ENCODE measurements around the gene C16orf96. TPM values are rescaled to one million over a fixed set of nuclear protein-coding genes. Genes with fewer than 3 reads are reported as not detected.

Gene C16orf96
- total RNA-seq, 6 donors from 2014 or later: 0.24 to 1.0 (median 0.46) TPM; not detected in 1

GRCh38 chr16:4607841-4608703 lies 51.9 kb downstream of the C16orf96 start:
- TF ChIP-seq POLR2AphosphoS5 (IDR thresholded peaks at IDR 0.05) (no peak), POLR2A (IDR thresholded peaks at IDR 0.05) (no peak), CTCF (IDR thresholded peaks at IDR 0.05) (no peak), EP300 (IDR thresholded peaks at IDR 0.05) (no peak)
- H3K4me3 ChIP-seq: no peak overlapping the region
- no peak for ATAC-seq (ENCODE audit: low FRiP score in 2 of 2)
- WGBS, 2 donors: 88 to 97% methylated on average over 8 to 22 of the region's 22 CpGs
- DNase-seq: peak in 1 of 2 donors; percentile 60
- H3K4me1 ChIP-seq: peaks cover 17 to 32% (median 21%) of the 10 kb centered on the region in 4 donors
- H3K27me3 ChIP-seq: no peaks in the 10 kb centered on the region
- peaks cover 13 to 32% (median 20%) of the 10 kb centered on the region in 4 donors for H3K36me3 ChIP-seq
- H3K9me3 ChIP-seq: no peaks in the 10 kb centered on the region
- no peak overlapping the region for H3K27ac ChIP-seq

GRCh38 chr16:4608704-4608980 lies 52.5 kb downstream of the C16orf96 start:
- Histone ChIP-seq H3K4me3 (no peak overlapping the region), H3K36me3 (peaks cover 13 to 32% (median 20%) of the 10 kb centered on the region in 4 donors), H3K9me3 (no peaks in the 10 kb centered on the region), H3K27me3 (no peaks in the 10 kb centered on the region), H3K4me1 (peaks cover 23 to 34% (median 26%) of the 10 kb centered on the region in 4 donors), H3K27ac (no peak overlapping the region)
- WGBS, 2 donors: 71 to 89% methylated on average over 8 of the region's 8 CpGs
- DNase-seq (no peak), ATAC-seq (ENCODE audit: low FRiP score in 2 of 2) (no peak)
- TF ChIP-seq POLR2A (IDR thresholded peaks at IDR 0.05) (no peak), CTCF (IDR thresholded peaks at IDR 0.05) (no peak), POLR2AphosphoS5 (IDR thresholded peaks at IDR 0.05) (no peak), EP300 (IDR thresholded peaks at IDR 0.05) (no peak)

- 88 to 95% methylated on average over 29 to 39 of the region's 45 CpGs for WGBS, 2 donors
- no peak for ATAC-seq (ENCODE audit: low FRiP score in 2 of 2)
- no peaks in the 10 kb centered on the region for H3K9me3 ChIP-seq
- TF ChIP-seq POLR2AphosphoS5 (IDR thresholded peaks at IDR 0.05) (no peak), EP300 (IDR thresholded peaks at IDR 0.05) (no peak), CTCF (IDR thresholded peaks at IDR 0.05) (no peak), POLR2A (IDR thresholded peaks at IDR 0.05) (no peak)
- H3K27ac ChIP-seq: no peak overlapping the region
- DNase-seq: peak in 1 of 2 donors; percentile 83
- peaks cover 13 to 32% (median 20%) of the 10 kb centered on the region in 4 donors for H3K36me3 ChIP-seq
- no peaks in the 10 kb centered on the region for H3K27me3 ChIP-seq
- H3K4me1 ChIP-seq: peaks cover 23 to 36% (median 27%) of the 10 kb centered on the region in 4 donors
- H3K4me3 ChIP-seq: no peak overlapping the region
Measured at GRCh38 chr16:4609200-4610010, 53.3 kb downstream of the C16orf96 start.

- DNase-seq (peak in 1 of 2 donors; percentile 79), ATAC-seq (ENCODE audit: low FRiP score in 2 of 2) (no peak)
- TF ChIP-seq POLR2AphosphoS5 (IDR thresholded peaks at IDR 0.05) (no peak), POLR2A (IDR thresholded peaks at IDR 0.05) (no peak), CTCF (IDR thresholded peaks at IDR 0.05) (no peak), EP300 (IDR thresholded peaks at IDR 0.05) (no peak)
- Histone ChIP-seq H3K4me3 (no peak overlapping the region), H3K27ac (no peak overlapping the region), H3K27me3 (no peaks in the 10 kb centered on the region), H3K9me3 (no peaks in the 10 kb centered on the region), H3K36me3 (peaks cover 13 to 32% (median 20%) of the 10 kb centered on the region in 4 donors), H3K4me1 (peaks cover 28 to 41% (median 32%) of the 10 kb centered on the region in 4 donors)
- 86 to 88% methylated on average over 18 to 29 of the region's 32 CpGs for WGBS, 2 donors
Measured at GRCh38 chr16:4610011-4611005, 54.2 kb downstream of the C16orf96 start.
